IPS DF 4.7 (cell line): ENCODE results near the gene LMO1.

Source experiments
- DNase-seq: peaks from one replicate; pipeline ENCODE4 v3.0.0-alpha.2; 2013; ENCODE audit warnings: low spot score; ENCODE audit errors: extremely low read depth

The LMO1 gene

GRCh38 chr11:8249482-8249881 lies 14.2 kb downstream of the LMO1 start:
- DNase-seq = no peak

GRCh38 chr11:8248786-8249185 lies 14.9 kb downstream of the LMO1 start:
- DNase-seq = no peak

- DNase-seq = no peak
Measured at GRCh38 chr11:8247312-8247711, 16.4 kb downstream of the LMO1 start.

- no peak for DNase-seq
Measured at GRCh38 chr11:8243458-8243857, 20.2 kb downstream of the LMO1 start.

- DNase-seq = no peak
Measured at GRCh38 chr11:8242499-8243280, 21.0 kb downstream of the LMO1 start.

GRCh38 chr11:8242118-8242475 lies 21.6 kb downstream of the LMO1 start:
- no peak for DNase-seq

- no peak for DNase-seq
Measured at GRCh38 chr11:8241373-8242117, 22.1 kb downstream of the LMO1 start.

- DNase-seq = no peak
Measured at GRCh38 chr11:8239536-8240228, 24.0 kb downstream of the LMO1 start.

GRCh38 chr11:8239040-8239439 lies 24.6 kb downstream of the LMO1 start:
- DNase-seq = no peak

GRCh38 chr11:8237453-8237852 lies 26.2 kb downstream of the LMO1 start:
- no peak for DNase-seq

GRCh38 chr11:8235925-8236324 lies 27.8 kb downstream of the LMO1 start:
- DNase-seq = no peak

GRCh38 chr11:8234910-8235309 lies 28.8 kb downstream of the LMO1 start:
- DNase-seq = no peak

- no peak for DNase-seq
Measured at GRCh38 chr11:8234425-8234821, 29.3 kb downstream of the LMO1 start.

- no peak for DNase-seq
Measured at GRCh38 chr11:8233691-8234424, 29.8 kb downstream of the LMO1 start.

- no peak for DNase-seq
Measured at GRCh38 chr11:8232849-8233606, 30.6 kb downstream of the LMO1 start.

- no peak for DNase-seq
Measured at GRCh38 chr11:8232414-8232813, 31.3 kb downstream of the LMO1 start.

GRCh38 chr11:8231979-8232378 lies 31.7 kb downstream of the LMO1 start:
- no peak for DNase-seq

GRCh38 chr11:8230921-8231847 lies 32.5 kb downstream of the LMO1 start:
- DNase-seq = no peak

- no peak for DNase-seq
Measured at GRCh38 chr11:8230178-8230859, 33.4 kb downstream of the LMO1 start.
